Stimulated activated CD4-positive, alpha-beta T cell treated with anti-CD3 and anti-CD28 coated beads, TNF-alpha, amount 100 ng/mL, for 48 hours (primary cell): ENCODE data around the gene HYOU1.
"Not testable (repeated sequence)": the region's sequence is repeated elsewhere in the genome, so short reads cannot be mapped to it uniquely, and the experiment has no call there.

Experiments
- DNase-seq, 3 donors: peaks; one replicate each; pipeline ENCODE4 v3.0.0-alpha.2; 2020; ENCODE audit warnings: low read depth in 3 of 3

HYOU1 gene

GRCh38 chr11:119046489-119046888, 10.5 kb downstream of the HYOU1 start:
- no peak for DNase-seq

GRCh38 chr11:119044708-119045107, 12.3 kb downstream of the HYOU1 start:
- no peak for DNase-seq

GRCh38 chr11:119042927-119043326, 14.1 kb downstream of the HYOU1 start:
- DNase-seq = no peak

- DNase-seq = no peak
These were observed 15.0 kb downstream of the HYOU1 start for GRCh38 chr11:119041821-119042514.

GRCh38 chr11:119039471-119039870, 17.5 kb downstream of the HYOU1 start:
- not testable (repeated sequence) for DNase-seq

GRCh38 chr11:119038884-119039283, 18.1 kb downstream of the HYOU1 start:
- no peak for DNase-seq

GRCh38 chr11:119034813-119035212, 22.2 kb downstream of the HYOU1 start:
- no peak for DNase-seq

GRCh38 chr11:119033421-119033820, 23.6 kb downstream of the HYOU1 start:
- not testable (repeated sequence) for DNase-seq

GRCh38 chr11:119031912-119032280, 25.1 kb downstream of the HYOU1 start:
- no peak for DNase-seq

GRCh38 chr11:119030329-119031047, 26.5 kb downstream of the HYOU1 start, which contains the start of gene SLC37A4:
Gene SLC37A4 (minus strand): TSS chr11:119030877.
- DNase-seq = peak; percentile 93 to 98 (median 97)

- DNase-seq = no peak
These were observed 27.0 kb downstream of the HYOU1 start for GRCh38 chr11:119030029-119030328.

- peak in 2 of 3 donors; percentile 26 to 27 for DNase-seq
These were observed 27.5 kb downstream of the HYOU1 start for GRCh38 chr11:119029340-119030028.

- no peak for DNase-seq
These were observed 28.0 kb downstream of the HYOU1 start for GRCh38 chr11:119029069-119029339.

GRCh38 chr11:119028346-119029068, 28.5 kb downstream of the HYOU1 start:
- DNase-seq = no peak

- DNase-seq = no peak
These were observed 29.3 kb downstream of the HYOU1 start for GRCh38 chr11:119027561-119028345.

- no peak for DNase-seq
These were observed 30.0 kb downstream of the HYOU1 start for GRCh38 chr11:119026970-119027369.

GRCh38 chr11:119025978-119026766, 30.8 kb downstream of the HYOU1 start:
- DNase-seq = no peak

- DNase-seq = no peak
These were observed 31.5 kb downstream of the HYOU1 start for GRCh38 chr11:119025541-119025940.

- DNase-seq = no peak
These were observed 31.9 kb downstream of the HYOU1 start for GRCh38 chr11:119025099-119025473.

- DNase-seq = no peak
These were observed 32.4 kb downstream of the HYOU1 start for GRCh38 chr11:119024430-119025098.
